Skin epidermis (tissue), 12 donors: Measurements from ENCODE around the gene ZNF555.
A peak's percentile ranks its signal among the peaks of the same experiment; 100 is the strongest.
"Not testable (repeated sequence)": the region's sequence is repeated elsewhere in the genome, so short reads cannot be mapped to it uniquely, and the experiment has no call there.

ENCODE experiments used
- H3K27ac ChIP-seq, 21 experiments: fragments of 200-600 bp; sonication (generic) in 11 of 21; one replicate each; pipeline ENCODE4 v1.5.0; 2020; ENCODE audit warnings: mild to moderate bottlenecking in 3 of 21, inconsistent platforms in 2 of 21, moderate library complexity in 2 of 21
- H3K4me3 ChIP-seq, 7 experiments: fragments of 200-600 bp; sonication (generic) in 2 of 7; one replicate each; pipeline ENCODE4 v1.5.0; 2020; ENCODE audit warnings: inconsistent platforms in 2 of 7, mild to moderate bottlenecking in 2 of 7, moderate library complexity in 1 of 7

ZNF555 gene

GRCh38 chr19:2840794-2841791, at the start of gene ZNF555:
Gene ZNF555, plus strand, starts transcription at chr19:2841475. Its CDS starts 98 bp downstream, at chr19:2841573.
- H3K27ac ChIP-seq = peak within 1 kb of the TSS; percentile 51 to 95 (median 89)
- peak within 1 kb of the TSS; percentile 61 to 99 (median 94) for H3K4me3 ChIP-seq

- H3K27ac ChIP-seq = no peak overlapping the region
- H3K4me3 ChIP-seq = no peak overlapping the region
These were observed 49.4 kb upstream of the ZNF555 start for GRCh38 chr19:2791876-2792275.

- H3K27ac ChIP-seq, H3K4me3 ChIP-seq: not testable (repeated sequence)
These were observed 48.6 kb upstream of the ZNF555 start for GRCh38 chr19:2792666-2793065.

- Histone ChIP-seq H3K4me3 (no peak overlapping the region), H3K27ac (no peak overlapping the region)
These were observed 48.1 kb upstream of the ZNF555 start for GRCh38 chr19:2793126-2793525.

- no peak overlapping the region for H3K27ac ChIP-seq
- no peak overlapping the region for H3K4me3 ChIP-seq
These were observed 47.7 kb upstream of the ZNF555 start for GRCh38 chr19:2793577-2793976.

- no peak overlapping the region for H3K27ac ChIP-seq
These were observed 45.2 kb upstream of the ZNF555 start for GRCh38 chr19:2795827-2796658.

GRCh38 chr19:2796659-2797266, 44.5 kb upstream of the ZNF555 start:
- H3K27ac ChIP-seq = no peak overlapping the region
- H3K4me3 ChIP-seq = no peak overlapping the region

More at GRCh38 chr19:2795827-2796658, 45.2 kb upstream of the ZNF555 start:
- H3K4me3 ChIP-seq = no peak overlapping the region

- Histone ChIP-seq H3K4me3 (no peak overlapping the region), H3K27ac (no peak overlapping the region)
These were observed 44.0 kb upstream of the ZNF555 start for GRCh38 chr19:2797280-2797679.

- Histone ChIP-seq H3K27ac (no peak overlapping the region), H3K4me3 (no peak overlapping the region)
These were observed 43.1 kb upstream of the ZNF555 start for GRCh38 chr19:2798158-2798685.

GRCh38 chr19:2798733-2799132, 42.5 kb upstream of the ZNF555 start:
- no peak overlapping the region for H3K27ac ChIP-seq
- H3K4me3 ChIP-seq = no peak overlapping the region

- H3K27ac ChIP-seq = no peak overlapping the region
- H3K4me3 ChIP-seq = no peak overlapping the region
These were observed 41.8 kb upstream of the ZNF555 start for GRCh38 chr19:2799273-2800020.

- H3K4me3 ChIP-seq = no peak overlapping the region
- H3K27ac ChIP-seq = no peak overlapping the region
These were observed 40.8 kb upstream of the ZNF555 start for GRCh38 chr19:2800506-2800905.

GRCh38 chr19:2802826-2803225, 38.4 kb upstream of the ZNF555 start:
- no peak overlapping the region for H3K27ac ChIP-seq
- no peak overlapping the region for H3K4me3 ChIP-seq

GRCh38 chr19:2803486-2804155, 37.7 kb upstream of the ZNF555 start:
- Histone ChIP-seq H3K4me3 (no peak overlapping the region), H3K27ac (no peak overlapping the region)

GRCh38 chr19:2804156-2805004, 36.9 kb upstream of the ZNF555 start:
- H3K4me3 ChIP-seq = no peak overlapping the region
- no peak overlapping the region for H3K27ac ChIP-seq

- H3K27ac ChIP-seq = no peak overlapping the region
- no peak overlapping the region for H3K4me3 ChIP-seq
These were observed 35.9 kb upstream of the ZNF555 start for GRCh38 chr19:2805261-2805900.

- Histone ChIP-seq H3K27ac (no peak overlapping the region), H3K4me3 (no peak overlapping the region)
These were observed 35.2 kb upstream of the ZNF555 start for GRCh38 chr19:2805991-2806649.
